Activated CD8-positive, alpha-beta memory T cell treated with anti-CD3 and anti-CD28 coated beads, Interleukin-2, amount 50 U/mL, for 24 hours (primary cell): ENCODE results near the gene FAM13A.

ENCODE experiments used
- DNase-seq: peaks from one replicate; pipeline ENCODE4 v3.0.0-alpha.2; 2020; ENCODE audit errors: extremely low read depth

The FAM13A gene

GRCh38 chr4:88779431-88779830 lies 277.6 kb downstream of the FAM13A start:
- no peak for DNase-seq

- no peak for DNase-seq
These were observed 281.5 kb downstream of the FAM13A start for GRCh38 chr4:88775529-88775928.

DNA sequence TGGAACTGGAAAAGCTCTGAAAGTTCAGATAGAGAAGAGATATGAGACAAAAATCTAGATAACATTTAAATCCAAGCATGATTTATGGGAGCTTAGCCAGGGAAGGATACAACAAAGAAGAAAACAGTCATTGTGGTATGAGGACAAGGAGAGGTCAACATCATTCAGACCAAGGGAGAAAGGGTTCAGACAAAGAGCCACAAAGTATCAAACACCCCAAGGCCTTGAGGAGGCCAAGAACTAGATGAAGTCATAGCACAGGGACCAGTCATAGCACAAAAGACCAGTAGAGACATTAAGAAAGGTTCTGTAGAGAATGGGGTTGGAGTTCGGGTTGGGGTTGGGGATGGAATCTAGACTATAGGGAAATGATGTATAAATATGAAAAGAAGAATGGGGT lies 282.0 kb downstream of the FAM13A start:
- DNase-seq, result no peak

- no peak for DNase-seq
These were observed 285.0 kb downstream of the FAM13A start for GRCh38 chr4:88771883-88772450.

GRCh38 chr4:88765729-88766128 lies 291.3 kb downstream of the FAM13A start:
- DNase-seq, result no peak

DNA sequence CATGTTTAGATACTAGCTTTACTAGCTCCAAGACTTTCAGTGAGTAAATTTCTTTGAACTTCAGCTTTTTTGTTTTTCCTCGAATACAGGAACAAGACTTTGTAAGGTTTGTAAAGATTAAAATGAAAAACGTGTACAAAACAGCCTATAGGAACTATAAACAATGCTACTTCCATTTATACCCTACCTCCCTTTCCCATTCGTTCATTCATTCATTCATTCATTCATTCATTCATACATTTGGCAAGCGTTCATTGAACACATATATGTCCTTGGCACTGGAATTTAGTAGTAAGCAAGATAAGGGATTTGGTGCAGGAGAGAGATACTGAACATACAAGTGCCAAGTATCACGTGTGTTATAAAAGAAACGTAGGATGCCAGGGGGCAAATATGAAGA lies 293.9 kb downstream of the FAM13A start:
- DNase-seq, result no peak

DNA sequence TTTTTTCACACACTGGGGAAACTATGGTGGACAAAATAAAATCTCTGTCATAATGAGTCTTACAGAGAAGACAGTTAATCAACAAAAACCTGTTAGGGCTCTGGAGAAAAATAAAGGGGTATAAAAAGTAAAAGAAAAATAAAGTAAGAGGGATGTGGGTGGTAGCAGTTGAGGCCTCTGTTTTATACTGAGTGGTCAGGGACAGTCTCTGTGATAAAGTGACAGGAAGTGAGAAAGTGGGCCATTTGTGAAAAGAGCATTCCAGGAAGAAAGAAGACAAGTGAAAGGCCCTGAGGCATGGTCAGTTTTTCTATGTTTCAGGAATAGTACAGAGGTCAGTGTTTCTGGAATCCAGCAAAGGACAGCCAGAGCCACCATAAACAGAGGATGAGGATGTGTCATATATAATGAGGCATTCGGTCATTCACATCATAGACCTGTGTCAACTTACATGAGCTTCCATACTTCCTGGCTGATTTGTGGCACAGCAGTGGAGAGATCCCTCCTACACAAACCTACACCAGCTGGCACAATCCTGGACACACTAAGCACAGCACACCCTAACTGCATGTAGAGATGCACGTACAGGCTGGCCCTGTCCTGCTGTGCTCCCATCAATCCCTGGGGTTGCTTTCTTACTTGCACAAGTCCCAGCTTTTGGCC lies 295.0 kb downstream of the FAM13A start:
- no peak for DNase-seq

DNA sequence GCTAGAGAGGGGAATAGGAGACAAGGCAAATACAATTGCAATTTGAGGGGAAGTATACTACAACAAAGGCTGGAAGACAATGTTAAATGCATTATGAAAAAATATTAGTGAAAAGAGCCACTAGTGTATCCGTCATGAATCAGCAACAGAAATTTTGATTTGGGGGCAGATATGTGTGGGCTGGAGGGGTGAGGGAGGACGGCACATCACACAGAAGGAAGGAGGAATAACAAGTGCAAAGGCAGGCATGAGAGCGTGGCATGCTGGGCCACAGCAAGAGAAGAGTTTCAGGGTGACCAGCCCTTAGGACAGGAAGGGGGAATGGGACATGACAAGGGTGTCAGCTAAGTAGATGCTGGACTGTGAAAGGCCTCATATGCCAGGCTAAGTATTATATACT lies 295.6 kb downstream of the FAM13A start:
- no peak for DNase-seq

DNA sequence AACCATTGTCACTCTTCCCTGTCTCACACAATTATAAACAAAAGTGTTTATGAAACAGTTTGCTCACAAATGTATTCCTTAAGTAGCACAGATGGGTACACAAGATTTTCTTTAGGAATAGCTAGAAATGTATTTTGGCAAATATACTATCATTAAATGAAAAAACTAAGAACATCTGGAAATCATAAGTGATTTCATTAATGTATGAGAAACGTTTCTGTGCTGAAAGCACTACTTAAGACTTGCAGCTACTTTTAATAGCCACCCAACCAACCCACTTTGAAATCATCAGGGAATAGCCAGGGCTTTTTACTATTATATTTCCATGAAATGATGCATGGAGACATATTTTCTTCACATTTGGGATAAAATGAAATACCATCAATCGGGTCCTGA lies 297.1 kb downstream of the FAM13A start:
- no peak for DNase-seq

DNA sequence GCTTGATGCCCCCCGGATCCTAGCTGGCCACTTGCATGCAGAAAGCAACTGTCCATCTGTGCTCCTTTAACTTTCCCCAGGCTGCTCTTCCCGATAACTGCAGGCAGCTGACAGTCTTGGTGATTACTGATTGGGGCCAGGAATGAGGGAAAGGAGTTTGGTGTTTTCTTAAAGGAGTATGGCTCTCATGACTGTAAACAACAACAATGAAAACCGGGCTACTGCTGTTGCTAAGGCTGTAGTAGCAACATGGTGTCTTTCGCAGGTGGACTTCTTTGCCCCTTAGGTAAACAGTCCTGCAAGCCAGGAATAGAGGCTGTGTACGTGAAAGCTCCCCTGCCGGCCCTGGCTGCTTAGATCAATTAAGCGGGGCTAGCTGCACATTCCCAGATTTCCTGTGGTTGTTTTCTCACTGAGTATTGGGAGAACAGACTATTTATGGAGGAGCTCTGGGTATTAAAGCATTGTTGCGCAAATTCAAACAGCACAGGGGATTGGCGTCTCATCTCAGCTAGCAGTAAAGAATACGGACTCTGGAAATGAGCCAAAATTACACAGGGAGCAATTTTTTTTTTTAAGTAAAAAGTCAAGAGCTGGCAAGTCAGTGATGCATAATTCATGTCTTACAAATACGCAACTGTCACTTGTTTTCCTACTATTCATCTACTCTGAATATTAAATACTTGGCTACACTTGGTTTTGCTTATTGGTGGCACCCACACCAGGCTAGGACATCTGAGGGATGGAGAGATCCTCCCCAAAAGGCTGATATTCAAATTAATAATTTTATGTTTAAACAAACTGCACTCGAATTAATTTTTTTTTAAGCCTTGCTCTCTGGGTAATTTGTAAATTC lies 297.7 kb downstream of the FAM13A start:
- no peak for DNase-seq

- DNase-seq, result no peak
These were observed 298.7 kb downstream of the FAM13A start for GRCh38 chr4:88758264-88758663.

GRCh38 chr4:88757776-88758175 lies 299.2 kb downstream of the FAM13A start:
- DNase-seq, result no peak

DNA sequence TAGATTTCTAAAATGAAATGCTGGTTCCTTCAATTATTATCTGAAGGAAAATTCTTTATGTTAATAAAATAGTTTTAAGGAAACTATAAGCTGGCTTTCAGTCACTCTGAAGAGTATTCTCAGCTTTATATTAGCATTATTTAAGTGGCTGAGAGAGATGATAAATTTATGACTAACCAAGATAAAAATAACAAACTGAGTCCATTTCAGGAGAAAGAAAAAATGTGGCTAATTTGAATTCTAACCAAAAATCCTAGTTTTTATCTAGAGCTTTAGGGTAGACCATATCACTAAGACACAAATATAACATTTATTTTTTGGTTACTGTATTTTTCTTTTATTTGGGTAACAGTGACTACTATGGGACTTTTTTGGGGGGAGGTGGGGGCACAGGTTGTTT lies 299.9 kb downstream of the FAM13A start:
- no peak for DNase-seq

- DNase-seq, result no peak
These were observed 300.8 kb downstream of the FAM13A start for GRCh38 chr4:88756149-88756548.

DNA sequence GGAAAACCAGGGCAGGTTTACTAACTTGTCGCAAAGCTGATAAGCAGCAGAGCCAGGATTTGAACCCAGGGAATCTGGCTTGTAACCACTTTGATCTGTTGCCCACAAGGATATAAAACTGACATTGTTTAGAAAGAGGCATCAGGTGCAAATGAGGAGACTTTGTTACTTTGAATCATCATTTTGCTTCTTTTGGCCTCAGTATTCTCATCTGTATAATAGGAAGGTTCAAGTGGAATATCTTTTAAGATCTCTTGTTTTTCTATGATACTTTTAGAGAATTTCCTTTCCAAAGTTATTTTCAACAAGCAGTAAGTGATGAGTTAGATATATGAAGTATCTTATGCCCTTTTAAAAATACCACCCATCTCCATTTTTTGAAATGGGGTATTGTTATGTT lies 301.5 kb downstream of the FAM13A start:
- DNase-seq, result no peak

DNA sequence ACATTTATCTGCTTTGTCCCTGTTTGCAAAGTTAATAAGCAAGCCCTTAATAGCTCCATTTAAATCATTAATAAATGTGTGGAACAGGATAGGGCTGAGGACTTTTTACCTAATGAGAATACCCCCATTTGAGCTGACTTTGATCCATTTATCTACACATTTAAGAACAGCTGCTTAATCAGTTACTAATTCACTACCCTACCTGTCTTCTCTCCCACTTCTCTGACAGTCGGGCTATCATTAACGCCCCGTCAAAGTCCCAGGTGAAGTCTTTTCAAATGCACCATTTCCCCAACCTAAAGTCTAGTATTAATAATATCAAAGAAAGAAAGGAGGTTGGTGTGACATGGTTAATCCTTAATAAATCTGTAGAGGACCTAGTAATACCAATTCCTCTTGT lies 302.2 kb downstream of the FAM13A start:
- no peak for DNase-seq

- DNase-seq, result no peak
These were observed 303.1 kb downstream of the FAM13A start for GRCh38 chr4:88753658-88754571.

DNA sequence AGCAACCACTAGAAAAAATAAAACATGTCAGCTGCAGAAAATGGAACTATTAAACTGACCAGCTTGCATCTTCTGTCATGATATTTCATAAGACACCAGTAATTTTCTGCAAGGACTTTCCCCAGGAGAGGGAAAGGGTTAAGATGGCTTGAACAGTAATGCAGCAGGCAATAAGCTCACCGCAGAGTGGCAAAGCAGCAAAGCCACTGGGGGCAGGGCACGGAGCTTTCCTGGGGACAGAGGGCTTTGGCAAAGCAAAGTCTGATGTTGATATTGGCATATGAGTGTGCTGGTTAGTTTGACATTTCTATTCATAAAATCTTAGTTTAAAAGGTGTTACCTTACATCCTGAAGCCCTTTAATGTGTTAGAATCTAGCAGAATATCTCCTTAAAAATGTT lies 304.2 kb downstream of the FAM13A start:
- DNase-seq, result no peak

DNA sequence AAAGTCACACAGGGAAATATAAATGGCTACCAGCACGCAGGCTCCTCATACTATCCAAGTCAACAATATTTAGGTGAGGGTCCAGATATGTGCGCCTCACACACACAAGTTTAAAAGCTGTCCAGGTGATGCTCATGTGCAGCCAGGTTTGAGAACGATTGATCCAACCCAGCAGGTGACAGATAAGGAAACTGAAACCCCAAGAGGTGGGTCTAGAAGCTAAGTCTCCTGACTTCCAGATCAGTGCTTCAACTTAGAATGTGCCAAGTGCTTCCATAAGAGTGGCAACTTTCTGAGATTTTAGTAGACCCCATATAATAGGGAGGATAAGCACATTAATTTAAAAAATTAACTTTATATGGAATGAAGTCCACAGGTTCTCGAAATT lies 304.9 kb downstream of the FAM13A start:
- no peak for DNase-seq

DNA sequence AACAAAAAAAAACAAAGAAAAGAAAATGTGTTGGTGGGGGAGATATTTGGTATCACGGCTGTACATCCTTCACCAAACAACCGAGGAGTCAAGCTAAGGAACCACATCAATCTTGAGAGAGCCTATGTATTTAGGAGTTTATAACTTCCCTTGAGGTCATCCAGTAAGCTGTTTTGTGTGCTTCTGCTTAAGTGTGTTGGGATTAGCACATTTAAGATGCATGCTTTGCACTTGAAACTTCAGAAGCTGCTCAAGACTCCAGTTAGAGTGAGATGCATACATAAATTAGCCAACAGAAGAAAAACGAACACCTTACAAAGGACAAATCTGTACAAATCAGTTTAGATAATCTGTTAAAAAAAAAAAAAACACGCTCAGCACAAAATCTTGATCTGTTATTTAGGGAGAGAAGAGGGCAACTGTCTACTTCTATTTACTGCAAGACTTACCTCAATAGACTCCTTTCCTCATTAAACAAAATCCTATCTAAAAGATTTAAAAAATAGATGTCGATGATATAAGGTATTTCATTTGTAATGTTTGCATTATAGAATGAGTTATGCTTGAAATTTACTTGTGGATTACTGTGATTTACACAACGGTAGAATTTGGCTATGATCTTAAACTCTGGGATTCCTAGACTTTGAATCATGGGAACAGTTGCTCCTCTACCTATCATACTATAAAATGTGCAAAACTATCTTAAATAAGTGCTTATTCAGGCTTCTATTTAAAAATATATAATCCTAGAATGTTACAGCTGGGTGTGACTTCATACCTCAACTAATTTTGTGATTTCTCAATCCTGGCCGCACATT lies 305.5 kb downstream of the FAM13A start:
- no peak for DNase-seq

DNA sequence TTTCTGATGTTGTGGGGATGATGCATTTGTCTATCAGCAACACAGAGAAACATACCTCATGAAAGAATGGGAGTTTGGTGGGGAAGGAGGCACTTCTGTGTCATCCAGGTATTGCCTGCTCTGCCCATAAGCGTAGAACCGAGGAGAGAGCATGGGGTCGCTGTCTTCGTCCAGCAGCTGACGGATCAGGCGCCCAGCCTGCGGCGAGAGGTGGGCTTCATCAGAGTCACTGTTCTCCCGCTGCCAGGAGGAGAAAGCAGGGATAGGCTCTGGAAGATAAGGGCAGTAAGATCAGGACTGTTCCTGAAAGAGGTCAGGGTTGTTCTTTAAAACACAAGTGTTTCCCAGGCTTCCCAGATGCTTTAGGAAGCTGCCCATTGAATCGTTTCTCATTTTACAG lies 306.6 kb downstream of the FAM13A start:
- DNase-seq, result no peak
